HG02642 (cell line): ENCODE measurements around the gene SNX25.

Experiments used
- ATAC-seq: cut with Tn5 transposase; IDR thresholded peaks from one replicate; pipeline ENCODE4 v1.9.1; 2021; ENCODE audit warnings: mild to moderate bottlenecking; ENCODE audit not compliant: unreplicated experiment, poor library complexity

Gene SNX25

DNA sequence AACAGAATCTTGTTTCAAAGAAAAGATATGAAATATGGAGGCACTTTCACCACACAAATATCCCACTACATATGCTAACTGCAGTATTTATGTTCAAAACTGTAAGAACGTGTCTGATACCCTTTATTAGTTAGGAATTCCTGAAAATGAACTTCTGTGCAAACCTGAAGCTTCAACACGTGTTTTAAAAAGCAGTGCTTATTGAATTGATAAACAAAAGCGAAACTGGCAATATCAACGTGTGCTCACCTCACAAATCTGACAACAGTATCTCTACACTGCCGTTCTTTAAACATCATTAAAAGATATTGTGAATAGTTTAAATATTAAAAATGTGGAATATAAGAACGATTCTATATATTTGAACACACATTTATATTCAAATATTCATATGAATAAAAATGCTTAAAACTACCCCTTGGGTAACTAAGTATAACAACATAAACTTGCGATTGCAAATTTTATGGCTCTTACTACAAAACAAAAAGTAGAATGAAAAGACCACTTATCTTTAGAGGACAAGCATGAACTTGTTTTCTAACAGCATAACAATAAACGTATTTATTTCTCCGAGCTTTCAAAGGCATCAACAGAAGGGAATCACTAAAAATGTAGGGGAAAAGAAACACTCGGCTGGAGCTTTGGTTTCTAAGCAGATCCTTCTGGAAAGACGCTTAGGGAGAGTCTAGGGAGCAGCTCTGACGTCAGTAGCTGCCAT, 186.0 kb downstream of the SNX25 start, which contains the start of gene LRP2BP:
Gene LRP2BP, minus strand, starts transcription at position 687 of the 718 bp plus-strand sequence. CDS start 17,738 bp downstream, outside the sequence.
- no peak for ATAC-seq

- peak; percentile 86 for ATAC-seq
These were observed 186.7 kb downstream of the SNX25 start for GRCh38 chr4:185395956-185396723.

DNA sequence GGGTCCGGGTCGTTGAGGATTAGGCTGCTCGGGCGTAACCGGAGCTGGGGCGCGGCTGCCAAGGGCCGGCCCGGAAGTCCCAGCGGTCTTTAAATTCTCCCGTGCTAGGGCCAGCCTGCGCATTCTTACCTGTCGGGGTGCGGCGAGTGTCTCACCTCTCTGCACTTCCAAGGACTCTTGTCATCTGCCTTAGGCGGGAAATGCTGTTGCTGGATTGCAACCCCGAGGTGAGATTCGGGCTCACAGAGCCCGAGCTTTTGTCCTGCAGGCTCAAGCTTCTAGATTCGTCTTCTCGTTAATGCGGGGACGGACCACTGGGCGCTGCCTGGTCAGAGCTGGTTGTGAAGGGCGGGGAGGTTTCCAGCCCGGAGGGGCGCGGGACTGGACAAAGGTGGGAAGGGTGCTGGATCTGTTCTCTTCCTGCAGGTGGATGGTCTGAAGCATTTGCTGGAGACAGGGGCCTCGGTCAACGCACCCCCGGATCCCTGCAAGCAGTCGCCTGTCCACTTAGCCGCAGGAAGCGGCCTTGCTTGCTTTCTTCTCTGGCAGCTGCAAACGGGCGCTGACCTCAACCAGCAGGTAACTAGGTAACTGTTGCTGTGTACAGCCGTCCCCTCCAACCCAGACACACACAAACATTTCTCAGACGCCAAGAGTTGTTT, 187.5 kb downstream of the SNX25 start, which contains the start of gene ANKRD37:
Gene ANKRD37, plus strand, starts transcription at position 118 of the 662 bp plus-strand sequence. Its CDS starts 83 bp downstream, at position 201.
- no peak for ATAC-seq

- ATAC-seq, result no peak
These were observed 189.2 kb downstream of the SNX25 start for GRCh38 chr4:185398618-185399017.

- no peak for ATAC-seq
These were observed 190.1 kb downstream of the SNX25 start for GRCh38 chr4:185399466-185399865.

DNA sequence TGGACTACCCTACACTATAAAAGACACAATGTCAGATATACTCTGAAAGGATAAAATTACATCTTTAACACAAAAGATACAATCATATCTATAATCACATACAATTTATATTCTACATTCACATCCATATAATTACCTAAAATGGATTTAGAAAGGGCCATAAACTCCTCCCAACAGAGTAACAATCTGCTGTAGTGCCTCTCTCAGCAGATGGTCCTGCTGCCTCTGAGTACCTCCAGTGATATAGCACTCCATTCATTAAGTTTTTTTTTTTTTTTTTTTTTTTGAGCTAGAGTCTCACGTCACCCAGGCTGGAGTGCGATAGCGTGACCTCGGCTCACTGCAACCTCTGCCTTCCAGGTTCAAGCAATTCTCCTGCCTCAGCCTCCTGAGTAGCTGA, 194.6 kb downstream of the SNX25 start:
- no peak for ATAC-seq

- peak; percentile 60 for ATAC-seq
These were observed 196.1 kb downstream of the SNX25 start for GRCh38 chr4:185405296-185405999.

DNA sequence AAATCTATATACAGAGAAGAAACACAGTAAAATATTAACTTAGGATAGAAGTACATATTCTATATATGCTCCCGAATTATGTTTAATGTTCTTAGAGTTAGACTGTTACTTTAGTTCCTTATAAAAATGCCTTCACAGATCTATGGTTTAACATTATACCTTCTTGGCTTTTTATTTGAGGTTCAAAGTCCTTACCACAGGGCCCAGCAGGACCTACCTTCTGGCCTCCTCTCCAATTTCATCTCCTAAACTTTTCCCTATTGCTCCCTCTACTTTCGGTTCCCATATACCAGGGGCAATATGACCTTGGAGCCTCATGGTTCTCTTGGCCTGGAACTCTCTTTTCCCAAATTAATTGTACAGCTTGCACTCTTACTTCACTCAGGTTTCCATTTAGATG, 199.0 kb downstream of the SNX25 start:
- ATAC-seq, result no peak

- ATAC-seq, result no peak
These were observed 202.5 kb downstream of the SNX25 start for GRCh38 chr4:185411849-185412248.

GRCh38 chr4:185412412-185412811, 203.0 kb downstream of the SNX25 start:
- no peak for ATAC-seq
